Astrocyte of the spinal cord (primary cell): ENCODE data around the gene STARD9.

Source experiments
- DNase-seq: peaks from one replicate; pipeline ENCODE4 v3.0.0; 2011; ENCODE audit warnings: low read depth, low spot score
- H3K4me3 ChIP-seq: 2 replicates; pipeline ENCODE4 v1.5.1; 2011; ENCODE audit warnings: low read depth, mild to moderate bottlenecking, low read length, moderate library complexity
- in situ Hi-C: cut with HindIII; loops from 2 replicates; pipeline ENCODE4 v1.10.0; 2017; ENCODE audit warnings: low sequenced_read_pairs
- TF ChIP-seq, protein P1 (sequence below): IDR thresholded peaks from 2 replicates; pipeline ENCODE4 v1.5.1; 2012; ENCODE audit warnings: low read depth, mild to moderate bottlenecking, low read length, inconsistent platforms

STARD9 gene

DNA sequence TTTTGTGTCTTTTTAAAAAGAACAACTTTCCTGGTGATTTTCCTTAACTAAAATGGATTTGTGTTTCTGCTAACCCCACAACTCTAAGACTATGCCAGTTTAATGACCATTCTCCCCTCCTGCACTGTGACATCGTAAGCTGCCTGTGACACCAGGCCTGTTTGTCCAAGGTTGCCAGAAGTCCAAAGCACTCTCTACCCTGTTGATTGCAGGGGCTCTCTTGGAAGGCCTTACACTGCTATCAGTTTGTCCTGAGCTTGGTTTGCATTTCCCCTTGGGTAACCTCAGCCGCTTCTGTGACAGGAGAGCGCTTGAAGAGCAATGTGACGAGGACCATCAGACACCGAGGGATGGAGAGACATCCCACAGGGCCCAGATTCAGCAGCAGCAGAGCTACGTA is 105.7 kb downstream of the STARD9 start:
- no peak for DNase-seq
- in situ Hi-C loops = no loop called here
- TF ChIP-seq, protein P1, sequence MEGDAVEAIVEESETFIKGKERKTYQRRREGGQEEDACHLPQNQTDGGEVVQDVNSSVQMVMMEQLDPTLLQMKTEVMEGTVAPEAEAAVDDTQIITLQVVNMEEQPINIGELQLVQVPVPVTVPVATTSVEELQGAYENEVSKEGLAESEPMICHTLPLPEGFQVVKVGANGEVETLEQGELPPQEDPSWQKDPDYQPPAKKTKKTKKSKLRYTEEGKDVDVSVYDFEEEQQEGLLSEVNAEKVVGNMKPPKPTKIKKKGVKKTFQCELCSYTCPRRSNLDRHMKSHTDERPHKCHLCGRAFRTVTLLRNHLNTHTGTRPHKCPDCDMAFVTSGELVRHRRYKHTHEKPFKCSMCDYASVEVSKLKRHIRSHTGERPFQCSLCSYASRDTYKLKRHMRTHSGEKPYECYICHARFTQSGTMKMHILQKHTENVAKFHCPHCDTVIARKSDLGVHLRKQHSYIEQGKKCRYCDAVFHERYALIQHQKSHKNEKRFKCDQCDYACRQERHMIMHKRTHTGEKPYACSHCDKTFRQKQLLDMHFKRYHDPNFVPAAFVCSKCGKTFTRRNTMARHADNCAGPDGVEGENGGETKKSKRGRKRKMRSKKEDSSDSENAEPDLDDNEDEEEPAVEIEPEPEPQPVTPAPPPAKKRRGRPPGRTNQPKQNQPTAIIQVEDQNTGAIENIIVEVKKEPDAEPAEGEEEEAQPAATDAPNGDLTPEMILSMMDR = no peak
- no peak overlapping the region for H3K4me3 ChIP-seq

DNA sequence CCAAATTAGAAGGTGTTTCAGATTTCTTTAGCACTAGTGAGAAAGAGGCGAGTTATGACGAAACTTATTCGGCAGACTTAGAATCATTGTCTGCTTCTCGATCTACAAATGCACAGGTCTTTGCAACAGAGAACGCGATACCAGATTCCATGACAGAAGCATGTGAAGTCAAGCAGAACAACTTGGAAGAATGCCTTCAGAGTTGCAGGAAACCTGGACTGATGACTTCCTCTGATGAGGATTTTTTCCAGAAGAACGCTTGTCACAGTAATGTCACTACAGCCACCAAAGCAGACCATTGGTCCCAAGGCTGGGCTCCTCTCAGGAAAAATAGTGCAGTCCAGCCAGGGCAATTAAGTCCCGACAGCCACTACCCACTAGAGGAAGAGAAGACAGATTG is 110.9 kb downstream of the STARD9 start:
- H3K4me3 ChIP-seq = no peak overlapping the region
- in situ Hi-C loops = no loop called here
- TF ChIP-seq, protein P1 = no peak
- no peak for DNase-seq

DNA sequence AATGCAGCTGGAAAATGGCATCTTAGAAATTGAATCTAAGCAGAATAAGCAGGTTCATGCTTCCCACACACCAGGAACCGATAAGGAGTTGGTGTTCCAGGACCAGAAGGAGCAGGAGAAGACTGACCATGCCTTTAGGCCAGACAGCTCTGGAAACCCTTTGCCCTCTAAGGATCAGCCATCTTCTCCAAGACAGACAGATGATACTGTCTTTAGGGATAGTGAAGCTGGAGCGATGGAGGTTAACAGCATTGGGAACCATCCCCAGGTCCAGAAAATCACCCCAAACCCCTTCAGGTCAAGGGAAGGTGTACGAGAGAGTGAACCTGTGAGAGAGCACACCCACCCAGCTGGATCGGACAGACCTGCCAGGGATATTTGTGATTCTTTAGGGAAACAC is 112.3 kb downstream of the STARD9 start:
- in situ Hi-C loops = no loop called here
- no peak for DNase-seq
- TF ChIP-seq, protein P1 = no peak
- H3K4me3 ChIP-seq = no peak overlapping the region

- no peak overlapping the region for H3K4me3 ChIP-seq
- in situ Hi-C loops = no loop called here
- no peak for DNase-seq
- TF ChIP-seq, protein P1 = no peak
Observed at GRCh38 chr15:42688301-42688700, 112.9 kb downstream of the STARD9 start.

DNA sequence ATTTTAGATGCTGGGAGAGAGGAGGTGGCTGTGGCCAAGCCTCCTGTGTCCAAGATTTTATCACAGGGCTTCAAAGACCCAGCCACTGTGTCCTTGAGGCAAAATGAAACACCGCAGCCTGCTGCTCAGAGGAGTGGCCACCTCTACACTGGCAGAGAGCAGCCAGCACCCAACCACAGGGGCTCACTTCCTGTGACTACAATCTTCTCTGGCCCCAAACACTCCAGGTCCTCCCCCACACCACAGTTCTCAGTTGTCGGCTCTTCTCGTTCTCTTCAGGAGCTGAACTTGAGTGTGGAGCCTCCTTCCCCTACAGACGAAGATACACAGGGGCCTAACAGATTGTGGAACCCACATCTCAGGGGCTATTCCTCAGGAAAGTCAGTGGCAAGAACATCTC is 115.9 kb downstream of the STARD9 start:
- no peak overlapping the region for H3K4me3 ChIP-seq
- no peak for DNase-seq
- TF ChIP-seq, protein P1 = no peak
- in situ Hi-C loops = no loop called here

GRCh38 chr15:42691770-42692169 is 116.4 kb downstream of the STARD9 start:
- TF ChIP-seq, protein P1 = no peak
- H3K4me3 ChIP-seq = no peak overlapping the region
- no peak for DNase-seq
- in situ Hi-C loops = no loop called here

DNA sequence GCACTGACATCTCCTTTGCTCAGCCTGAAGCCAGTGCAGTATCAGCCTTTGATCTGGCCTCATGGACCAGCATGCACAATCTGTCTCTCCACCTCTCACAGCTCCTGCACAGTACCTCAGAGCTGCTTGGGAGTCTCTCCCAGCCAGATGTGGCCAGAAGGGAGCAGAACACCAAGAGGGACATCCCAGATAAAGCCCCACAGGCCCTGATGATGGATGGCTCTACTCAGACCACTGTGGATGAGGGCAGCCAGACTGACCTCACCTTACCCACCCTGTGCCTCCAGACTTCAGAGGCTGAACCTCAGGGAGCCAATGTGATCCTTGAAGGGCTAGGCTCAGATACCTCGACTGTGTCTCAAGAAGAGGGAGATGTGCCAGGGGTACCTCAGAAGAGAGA is 117.1 kb downstream of the STARD9 start:
- in situ Hi-C loops = no loop called here

More for the DNA sequence above, 117.1 kb downstream of the STARD9 start:
- no peak overlapping the region for H3K4me3 ChIP-seq
- no peak for DNase-seq
- TF ChIP-seq, protein P1 = no peak
